Astrocyte of the hippocampus (primary cell): ENCODE results near the gene RAP2B.
A peak's percentile ranks its signal among the peaks of the same experiment; 100 is the strongest.
"Not testable (repeated sequence)": the region's sequence is repeated elsewhere in the genome, so short reads cannot be mapped to it uniquely, and the experiment has no call there.

Experiments used
- DNase-seq: peaks from one replicate; pipeline ENCODE4 v3.0.0; 2011; ENCODE audit warnings: low read depth, low spot score

RAP2B gene

DNA sequence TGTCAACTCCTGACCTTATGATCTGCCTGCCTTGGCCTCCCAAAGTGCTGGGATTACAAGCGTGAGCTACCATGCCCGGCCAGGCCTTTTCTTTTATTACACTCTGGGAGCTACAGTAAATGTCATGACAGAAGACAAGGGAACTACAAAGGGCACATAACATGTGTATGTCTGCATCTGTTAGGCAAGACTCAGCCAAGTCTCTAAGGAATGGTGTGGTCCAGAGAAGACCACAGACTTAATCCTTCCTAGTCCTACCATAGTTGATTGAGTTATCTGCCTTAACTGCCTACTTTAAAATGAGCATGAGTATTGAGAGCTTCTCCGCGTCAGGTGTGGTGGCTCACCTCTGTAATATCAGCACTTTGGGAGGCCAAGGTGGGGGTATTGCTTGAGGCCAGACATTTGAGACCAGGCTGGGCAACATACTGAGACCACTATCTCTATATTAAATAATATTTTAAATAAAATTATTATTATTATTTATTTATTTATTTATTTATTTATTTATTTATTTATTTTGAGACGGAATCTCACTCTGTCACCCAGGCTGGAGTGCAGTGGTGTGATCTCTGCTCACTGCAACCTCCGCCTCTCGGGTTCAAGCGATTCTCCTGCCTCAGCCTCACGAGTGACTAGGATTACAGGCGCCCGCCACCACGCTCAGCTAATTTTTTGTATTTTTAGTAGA is 31.9 kb downstream of the RAP2B start:
- DNase-seq: not testable (repeated sequence)

DNA sequence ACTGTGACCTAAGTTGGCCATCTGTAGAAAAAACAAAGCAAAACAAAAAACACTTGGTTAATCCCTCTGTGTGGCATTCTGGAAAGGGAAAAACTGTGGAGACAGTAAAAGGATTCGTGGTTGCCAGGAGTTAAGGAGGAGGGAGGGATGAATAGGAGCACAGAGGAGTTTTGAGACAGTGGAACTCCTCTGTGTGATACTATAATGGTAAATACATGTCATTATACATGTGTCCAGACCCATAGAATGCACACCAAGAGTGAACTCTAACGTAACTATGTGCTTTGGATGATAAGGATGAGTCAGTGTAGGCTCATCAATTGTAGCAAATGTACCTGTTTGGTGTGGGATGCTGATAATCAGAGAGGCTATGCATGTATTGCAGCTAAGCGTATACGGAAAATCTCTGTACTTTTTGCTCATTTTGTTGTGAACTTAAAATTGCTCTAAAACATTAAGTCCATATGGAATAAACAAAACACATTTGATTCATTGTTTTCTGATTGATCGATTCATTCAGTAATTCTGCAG is 33.4 kb downstream of the RAP2B start:
- no peak for DNase-seq

DNA sequence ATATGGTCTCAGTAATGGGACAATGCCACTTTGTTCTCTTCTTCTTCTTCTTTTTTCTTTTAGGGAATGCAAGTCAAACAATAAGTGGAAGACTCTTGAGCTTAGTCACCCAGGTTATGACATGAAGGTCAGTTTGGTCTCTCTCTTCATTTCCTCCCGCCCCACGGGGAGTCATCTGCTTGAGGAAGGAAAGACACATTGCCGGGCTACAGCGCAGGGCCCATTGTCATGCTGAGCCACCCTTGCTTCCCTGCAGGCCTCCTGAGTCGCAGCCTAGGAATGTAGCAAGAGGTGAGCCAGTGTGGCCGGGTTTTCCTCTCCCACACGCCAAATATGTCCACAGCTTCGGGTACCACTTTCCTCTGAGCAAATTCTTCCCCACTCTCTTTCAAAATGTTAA is 47.6 kb downstream of the RAP2B start:
- peak; percentile 61 for DNase-seq

DNA sequence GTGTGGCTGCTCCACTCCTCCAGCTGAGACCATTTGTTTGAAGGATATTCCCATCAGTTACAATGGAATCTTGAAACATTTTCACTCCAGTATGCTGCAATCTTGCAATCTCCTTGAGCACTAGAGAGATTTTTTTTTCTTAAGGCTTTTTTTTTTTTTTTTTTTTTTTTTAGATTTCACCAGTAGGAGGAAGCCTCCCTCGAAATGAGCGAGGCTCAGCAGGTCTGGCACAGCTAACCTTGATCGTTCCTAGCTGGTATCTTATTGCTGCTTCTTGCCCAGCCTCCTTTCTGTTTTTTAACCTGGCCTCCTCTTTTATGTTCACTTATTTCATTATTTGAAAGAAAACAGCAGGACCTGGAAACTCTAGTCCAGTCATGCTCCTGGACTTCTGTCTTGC is 48.1 kb downstream of the RAP2B start:
- no peak for DNase-seq

DNA sequence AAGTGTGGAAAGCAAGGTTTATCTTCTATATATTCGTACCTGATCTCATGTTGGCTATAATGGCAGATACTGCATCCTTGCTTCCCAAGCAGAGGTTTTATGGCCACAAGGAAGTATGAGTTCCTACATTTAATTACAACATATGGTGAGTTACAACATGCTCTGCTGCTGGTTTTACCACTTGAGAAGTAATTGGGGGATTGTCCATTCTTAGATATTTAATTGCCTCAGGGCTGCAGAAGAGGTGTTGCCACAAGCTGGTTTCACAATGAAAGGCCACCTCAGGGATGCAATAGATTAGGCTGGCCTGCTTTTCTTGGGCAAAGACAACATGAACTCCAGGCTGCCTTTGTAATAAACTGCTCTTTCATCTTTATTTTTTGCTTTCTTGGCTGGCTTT is 48.6 kb downstream of the RAP2B start:
- no peak for DNase-seq

DNA sequence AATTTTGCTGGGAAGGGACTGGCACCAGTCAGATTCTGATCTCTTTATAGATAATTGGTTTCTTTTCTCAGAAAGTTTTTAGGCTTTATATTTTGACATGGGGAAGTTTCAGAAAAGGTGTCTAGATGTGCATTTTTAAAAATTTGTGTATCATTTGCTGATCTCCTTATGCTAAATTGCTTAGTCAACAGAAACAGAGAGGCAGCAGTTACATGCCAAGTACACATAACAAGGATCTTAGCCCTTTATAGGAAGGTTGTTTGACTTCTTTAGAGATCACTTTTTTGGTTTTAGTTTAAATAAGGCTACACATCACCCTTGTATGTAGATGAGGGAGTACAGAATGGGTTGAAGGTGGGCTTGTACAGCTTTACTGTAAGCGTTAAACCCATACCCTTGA is 53.5 kb downstream of the RAP2B start:
- DNase-seq: no peak

DNA sequence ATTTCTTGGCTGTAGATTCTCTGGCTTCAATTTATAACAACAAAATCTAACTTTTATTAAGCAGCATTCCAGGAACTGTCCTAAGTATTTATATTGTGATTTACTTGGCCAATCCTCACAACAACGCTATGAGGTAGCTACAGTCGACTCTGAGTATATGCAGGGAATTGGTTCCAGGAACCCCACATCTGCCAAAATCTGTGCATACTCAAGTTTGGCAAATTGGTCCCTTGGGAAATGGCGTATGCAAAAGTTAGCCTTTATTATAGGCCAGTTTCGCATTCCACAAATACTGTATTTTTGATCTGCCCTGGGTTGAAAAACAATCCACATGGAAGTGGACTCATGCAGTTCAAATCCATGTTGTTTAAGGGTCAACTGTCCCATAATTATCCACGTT is 53.9 kb downstream of the RAP2B start:
- no peak for DNase-seq

DNA sequence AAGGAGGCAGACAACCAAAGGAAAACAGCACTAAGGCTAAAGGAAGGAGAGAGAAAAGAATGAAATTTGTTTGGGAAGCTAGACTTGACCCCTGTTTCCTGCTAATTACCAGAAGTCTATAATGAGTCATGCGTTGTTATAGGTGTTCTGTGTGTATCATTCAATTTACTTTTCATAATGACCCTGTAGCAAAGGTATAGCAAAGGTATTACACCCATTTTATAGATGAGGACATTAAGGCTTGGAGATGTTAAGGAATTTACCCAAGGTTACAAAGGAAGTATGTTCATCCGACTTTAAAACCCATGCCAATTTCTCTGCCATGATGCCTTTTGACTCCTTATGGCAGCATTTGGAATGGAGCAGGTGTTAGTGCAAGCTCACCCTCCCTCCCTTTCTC is 54.9 kb downstream of the RAP2B start:
- no peak for DNase-seq

DNA sequence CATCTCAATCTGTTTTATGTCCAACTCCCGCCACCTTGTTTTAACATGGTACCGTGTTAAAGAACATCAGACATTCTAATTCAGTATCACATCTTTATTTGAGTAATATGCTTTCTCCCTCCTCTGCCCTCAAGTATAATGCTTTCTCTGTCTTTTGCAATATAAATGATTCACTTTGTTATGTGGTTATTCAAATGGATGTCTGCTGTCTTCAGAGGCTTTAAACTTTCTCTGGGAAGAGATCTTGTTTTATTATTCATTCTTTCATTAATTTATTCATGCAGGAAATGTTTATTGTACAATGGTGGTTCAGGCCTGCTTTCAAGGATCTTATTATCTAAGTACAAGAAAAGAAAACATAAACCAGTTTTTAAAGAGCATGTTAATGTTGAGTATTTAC is 57.1 kb downstream of the RAP2B start:
- DNase-seq: no peak
